Measurements from ENCODE around the gene ENPEP.

DNA sequence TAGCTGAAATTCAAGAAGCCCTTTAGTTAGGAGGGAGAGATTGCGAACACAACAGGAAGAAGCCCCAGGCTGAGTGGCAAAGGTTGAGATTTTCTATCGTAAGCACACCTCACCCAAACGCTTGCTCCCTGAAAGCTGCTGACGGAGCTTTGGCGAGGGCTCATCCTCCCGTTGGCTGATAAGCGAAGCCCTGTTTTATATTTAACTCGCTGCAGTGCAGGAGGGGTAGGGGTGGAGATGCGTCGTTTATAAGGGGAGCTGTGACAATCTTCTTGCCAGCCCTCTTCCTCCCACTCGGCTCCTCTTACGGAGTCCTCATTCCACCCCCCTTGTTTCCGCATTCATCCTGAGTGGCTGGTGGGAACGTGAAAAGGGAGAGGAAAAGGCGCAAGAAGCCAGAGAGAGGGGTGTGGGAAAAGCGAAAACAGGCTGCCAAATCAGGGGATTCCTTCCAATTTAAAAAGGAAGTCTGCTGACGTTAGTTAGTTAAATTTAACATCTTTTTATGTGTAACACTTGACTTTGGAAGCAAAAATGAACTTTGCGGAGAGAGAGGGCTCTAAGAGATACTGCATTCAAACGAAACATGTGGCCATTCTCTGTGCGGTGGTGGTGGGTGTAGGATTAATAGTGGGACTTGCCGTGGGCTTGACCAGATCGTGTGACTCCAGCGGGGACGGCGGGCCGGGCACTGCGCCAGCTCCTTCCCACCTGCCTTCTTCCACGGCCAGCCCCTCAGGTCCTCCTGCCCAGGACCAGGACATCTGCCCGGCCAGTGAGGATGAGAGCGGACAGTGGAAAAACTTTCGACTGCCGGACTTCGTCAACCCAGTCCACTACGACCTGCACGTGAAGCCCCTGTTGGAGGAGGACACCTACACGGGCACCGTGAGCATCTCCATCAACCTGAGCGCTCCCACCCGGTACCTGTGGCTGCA is at the start of gene ENPEP:
- TF ChIP-seq, protein P1, sequence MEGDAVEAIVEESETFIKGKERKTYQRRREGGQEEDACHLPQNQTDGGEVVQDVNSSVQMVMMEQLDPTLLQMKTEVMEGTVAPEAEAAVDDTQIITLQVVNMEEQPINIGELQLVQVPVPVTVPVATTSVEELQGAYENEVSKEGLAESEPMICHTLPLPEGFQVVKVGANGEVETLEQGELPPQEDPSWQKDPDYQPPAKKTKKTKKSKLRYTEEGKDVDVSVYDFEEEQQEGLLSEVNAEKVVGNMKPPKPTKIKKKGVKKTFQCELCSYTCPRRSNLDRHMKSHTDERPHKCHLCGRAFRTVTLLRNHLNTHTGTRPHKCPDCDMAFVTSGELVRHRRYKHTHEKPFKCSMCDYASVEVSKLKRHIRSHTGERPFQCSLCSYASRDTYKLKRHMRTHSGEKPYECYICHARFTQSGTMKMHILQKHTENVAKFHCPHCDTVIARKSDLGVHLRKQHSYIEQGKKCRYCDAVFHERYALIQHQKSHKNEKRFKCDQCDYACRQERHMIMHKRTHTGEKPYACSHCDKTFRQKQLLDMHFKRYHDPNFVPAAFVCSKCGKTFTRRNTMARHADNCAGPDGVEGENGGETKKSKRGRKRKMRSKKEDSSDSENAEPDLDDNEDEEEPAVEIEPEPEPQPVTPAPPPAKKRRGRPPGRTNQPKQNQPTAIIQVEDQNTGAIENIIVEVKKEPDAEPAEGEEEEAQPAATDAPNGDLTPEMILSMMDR (IDR thresholded peaks at IDR 0.05) = no peak
- TF ChIP-seq, protein P2, sequence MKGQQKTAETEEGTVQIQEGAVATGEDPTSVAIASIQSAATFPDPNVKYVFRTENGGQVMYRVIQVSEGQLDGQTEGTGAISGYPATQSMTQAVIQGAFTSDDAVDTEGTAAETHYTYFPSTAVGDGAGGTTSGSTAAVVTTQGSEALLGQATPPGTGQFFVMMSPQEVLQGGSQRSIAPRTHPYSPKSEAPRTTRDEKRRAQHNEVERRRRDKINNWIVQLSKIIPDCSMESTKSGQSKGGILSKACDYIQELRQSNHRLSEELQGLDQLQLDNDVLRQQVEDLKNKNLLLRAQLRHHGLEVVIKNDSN (CRISPR knock-in tag; IDR thresholded peaks at IDR 0.05) = no peak
- TF ChIP-seq, protein P3, sequence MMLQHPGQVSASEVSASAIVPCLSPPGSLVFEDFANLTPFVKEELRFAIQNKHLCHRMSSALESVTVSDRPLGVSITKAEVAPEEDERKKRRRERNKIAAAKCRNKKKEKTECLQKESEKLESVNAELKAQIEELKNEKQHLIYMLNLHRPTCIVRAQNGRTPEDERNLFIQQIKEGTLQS (CRISPR knock-in tag; conservative IDR thresholded peaks at IDR 0.05) = no peak
- TF ChIP-seq SP1 (CRISPR knock-in tag; conservative IDR thresholded peaks at IDR 0.05) = no peak
- TF ChIP-seq, protein P4, sequence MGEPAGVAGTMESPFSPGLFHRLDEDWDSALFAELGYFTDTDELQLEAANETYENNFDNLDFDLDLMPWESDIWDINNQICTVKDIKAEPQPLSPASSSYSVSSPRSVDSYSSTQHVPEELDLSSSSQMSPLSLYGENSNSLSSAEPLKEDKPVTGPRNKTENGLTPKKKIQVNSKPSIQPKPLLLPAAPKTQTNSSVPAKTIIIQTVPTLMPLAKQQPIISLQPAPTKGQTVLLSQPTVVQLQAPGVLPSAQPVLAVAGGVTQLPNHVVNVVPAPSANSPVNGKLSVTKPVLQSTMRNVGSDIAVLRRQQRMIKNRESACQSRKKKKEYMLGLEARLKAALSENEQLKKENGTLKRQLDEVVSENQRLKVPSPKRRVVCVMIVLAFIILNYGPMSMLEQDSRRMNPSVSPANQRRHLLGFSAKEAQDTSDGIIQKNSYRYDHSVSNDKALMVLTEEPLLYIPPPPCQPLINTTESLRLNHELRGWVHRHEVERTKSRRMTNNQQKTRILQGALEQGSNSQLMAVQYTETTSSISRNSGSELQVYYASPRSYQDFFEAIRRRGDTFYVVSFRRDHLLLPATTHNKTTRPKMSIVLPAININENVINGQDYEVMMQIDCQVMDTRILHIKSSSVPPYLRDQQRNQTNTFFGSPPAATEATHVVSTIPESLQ (CRISPR knock-in tag; IDR thresholded peaks at IDR 0.05) = no peak
- TF ChIP-seq ZNF121 (CRISPR knock-in tag; IDR thresholded peaks at IDR 0.05) = no peak
- TF ChIP-seq ZNF416 (CRISPR knock-in tag; IDR thresholded peaks at IDR 0.05) = no peak
- TF ChIP-seq TCF7 (CRISPR knock-in tag; IDR thresholded peaks at IDR 0.05; ENCODE audit: low read depth) = no peak
- TF ChIP-seq, protein P5, sequence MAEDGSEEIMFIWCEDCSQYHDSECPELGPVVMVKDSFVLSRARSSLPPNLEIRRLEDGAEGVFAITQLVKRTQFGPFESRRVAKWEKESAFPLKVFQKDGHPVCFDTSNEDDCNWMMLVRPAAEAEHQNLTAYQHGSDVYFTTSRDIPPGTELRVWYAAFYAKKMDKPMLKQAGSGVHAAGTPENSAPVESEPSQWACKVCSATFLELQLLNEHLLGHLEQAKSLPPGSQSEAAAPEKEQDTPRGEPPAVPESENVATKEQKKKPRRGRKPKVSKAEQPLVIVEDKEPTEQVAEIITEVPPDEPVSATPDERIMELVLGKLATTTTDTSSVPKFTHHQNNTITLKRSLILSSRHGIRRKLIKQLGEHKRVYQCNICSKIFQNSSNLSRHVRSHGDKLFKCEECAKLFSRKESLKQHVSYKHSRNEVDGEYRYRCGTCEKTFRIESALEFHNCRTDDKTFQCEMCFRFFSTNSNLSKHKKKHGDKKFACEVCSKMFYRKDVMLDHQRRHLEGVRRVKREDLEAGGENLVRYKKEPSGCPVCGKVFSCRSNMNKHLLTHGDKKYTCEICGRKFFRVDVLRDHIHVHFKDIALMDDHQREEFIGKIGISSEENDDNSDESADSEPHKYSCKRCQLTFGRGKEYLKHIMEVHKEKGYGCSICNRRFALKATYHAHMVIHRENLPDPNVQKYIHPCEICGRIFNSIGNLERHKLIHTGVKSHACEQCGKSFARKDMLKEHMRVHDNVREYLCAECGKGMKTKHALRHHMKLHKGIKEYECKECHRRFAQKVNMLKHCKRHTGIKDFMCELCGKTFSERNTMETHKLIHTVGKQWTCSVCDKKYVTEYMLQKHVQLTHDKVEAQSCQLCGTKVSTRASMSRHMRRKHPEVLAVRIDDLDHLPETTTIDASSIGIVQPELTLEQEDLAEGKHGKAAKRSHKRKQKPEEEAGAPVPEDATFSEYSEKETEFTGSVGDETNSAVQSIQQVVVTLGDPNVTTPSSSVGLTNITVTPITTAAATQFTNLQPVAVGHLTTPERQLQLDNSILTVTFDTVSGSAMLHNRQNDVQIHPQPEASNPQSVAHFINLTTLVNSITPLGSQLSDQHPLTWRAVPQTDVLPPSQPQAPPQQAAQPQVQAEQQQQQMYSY (CRISPR knock-in tag; IDR thresholded peaks at IDR 0.05) = no peak
- TF ChIP-seq MXD4 (CRISPR knock-in tag; IDR thresholded peaks at IDR 0.05; ENCODE audit: borderline replicate concordance) = no peak
- TF ChIP-seq, protein P6, sequence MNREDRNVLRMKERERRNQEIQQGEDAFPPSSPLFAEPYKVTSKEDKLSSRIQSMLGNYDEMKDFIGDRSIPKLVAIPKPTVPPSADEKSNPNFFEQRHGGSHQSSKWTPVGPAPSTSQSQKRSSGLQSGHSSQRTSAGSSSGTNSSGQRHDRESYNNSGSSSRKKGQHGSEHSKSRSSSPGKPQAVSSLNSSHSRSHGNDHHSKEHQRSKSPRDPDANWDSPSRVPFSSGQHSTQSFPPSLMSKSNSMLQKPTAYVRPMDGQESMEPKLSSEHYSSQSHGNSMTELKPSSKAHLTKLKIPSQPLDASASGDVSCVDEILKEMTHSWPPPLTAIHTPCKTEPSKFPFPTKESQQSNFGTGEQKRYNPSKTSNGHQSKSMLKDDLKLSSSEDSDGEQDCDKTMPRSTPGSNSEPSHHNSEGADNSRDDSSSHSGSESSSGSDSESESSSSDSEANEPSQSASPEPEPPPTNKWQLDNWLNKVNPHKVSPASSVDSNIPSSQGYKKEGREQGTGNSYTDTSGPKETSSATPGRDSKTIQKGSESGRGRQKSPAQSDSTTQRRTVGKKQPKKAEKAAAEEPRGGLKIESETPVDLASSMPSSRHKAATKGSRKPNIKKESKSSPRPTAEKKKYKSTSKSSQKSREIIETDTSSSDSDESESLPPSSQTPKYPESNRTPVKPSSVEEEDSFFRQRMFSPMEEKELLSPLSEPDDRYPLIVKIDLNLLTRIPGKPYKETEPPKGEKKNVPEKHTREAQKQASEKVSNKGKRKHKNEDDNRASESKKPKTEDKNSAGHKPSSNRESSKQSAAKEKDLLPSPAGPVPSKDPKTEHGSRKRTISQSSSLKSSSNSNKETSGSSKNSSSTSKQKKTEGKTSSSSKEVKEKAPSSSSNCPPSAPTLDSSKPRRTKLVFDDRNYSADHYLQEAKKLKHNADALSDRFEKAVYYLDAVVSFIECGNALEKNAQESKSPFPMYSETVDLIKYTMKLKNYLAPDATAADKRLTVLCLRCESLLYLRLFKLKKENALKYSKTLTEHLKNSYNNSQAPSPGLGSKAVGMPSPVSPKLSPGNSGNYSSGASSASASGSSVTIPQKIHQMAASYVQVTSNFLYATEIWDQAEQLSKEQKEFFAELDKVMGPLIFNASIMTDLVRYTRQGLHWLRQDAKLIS (CRISPR knock-in tag; IDR thresholded peaks at IDR 0.05; ENCODE audit: borderline replicate concordance) = no peak
- TF ChIP-seq CREB1 (CRISPR knock-in tag; IDR thresholded peaks at IDR 0.05) = no peak
- no peak for TF ChIP-seq CBFB (CRISPR knock-in tag; IDR thresholded peaks at IDR 0.05; ENCODE audit: low read depth)

All from WTC11 (cell line).